GM12874 (cell line): Measurements from ENCODE around the gene LRCH3.

Experiments
- CTCF ChIP-seq: IDR thresholded peaks from 2 replicates; pipeline ENCODE4 v1.5.1; 2011; ENCODE audit warnings: low read depth, mild to moderate bottlenecking, control low read depth, low read length, moderate library complexity; ENCODE audit not compliant: insufficient read depth

The LRCH3 gene

GRCh38 chr3:197880491-197881269, 89.6 kb downstream of the LRCH3 start:
- no peak for TF ChIP-seq CTCF

- TF ChIP-seq CTCF = no peak
Measured at GRCh38 chr3:197881270-197881969, 90.4 kb downstream of the LRCH3 start.

GRCh38 chr3:197881970-197882338, 90.9 kb downstream of the LRCH3 start:
- TF ChIP-seq CTCF = no peak

GRCh38 chr3:197882586-197882985, 91.5 kb downstream of the LRCH3 start:
- TF ChIP-seq CTCF = no peak

- no peak for TF ChIP-seq CTCF
Measured at GRCh38 chr3:197883541-197883940, 92.5 kb downstream of the LRCH3 start.

GRCh38 chr3:197888511-197888910, 97.5 kb downstream of the LRCH3 start:
- no peak for TF ChIP-seq CTCF

GRCh38 chr3:197889204-197889930, 98.3 kb downstream of the LRCH3 start:
- no peak for TF ChIP-seq CTCF
